Neural progenitor cell (in vitro differentiated cells): ENCODE data around the gene EPB41L3. TPM values are rescaled to one million over a fixed set of nuclear protein-coding genes. Genes with fewer than 3 reads are reported as not detected.

Experiments
- DNase-seq: peaks from one replicate; pipeline ENCODE4 v3.0.0-alpha.2; 2016; ENCODE audit warnings: low spot score
- H2AFZ ChIP-seq: fragments of 200-600 bp; sonication (generic); replicated peaks from 2 replicates; pipeline ENCODE4 v1.6.1; 2016; ENCODE audit warnings: antibody characterized with exemption
- H3F3A ChIP-seq: fragments of 200-600 bp; sonication (generic); 2 replicates; pipeline ENCODE4 v1.6.1; 2016; ENCODE audit warnings: antibody characterized with exemption, low read depth
- H3K27ac ChIP-seq: fragments of 200-600 bp; sonication (generic); 2 replicates; pipeline ENCODE4 v1.5.1; 2016; ENCODE audit warnings: mild to moderate bottlenecking
- H3K27me3 ChIP-seq: fragments of 200-600 bp; sonication (generic); 2 replicates; pipeline ENCODE4 v1.6.1; 2016; ENCODE audit warnings: mild to moderate bottlenecking, moderate library complexity
- H3K36me3 ChIP-seq: fragments of 200-600 bp; sonication (generic); 2 replicates; pipeline ENCODE4 v1.5.1; 2016
- H3K4me1 ChIP-seq: fragments of 200-600 bp; sonication (generic); 2 replicates; pipeline ENCODE4 v1.6.1; 2016; ENCODE audit warnings: mixed run types
- H3K4me2 ChIP-seq: fragments of 200-600 bp; sonication (generic); 2 replicates; pipeline ENCODE4 v1.6.1; 2016
- H3K4me3 ChIP-seq: fragments of 200-600 bp; sonication (generic); 2 replicates; pipeline ENCODE4 v1.5.1; 2016
- H3K79me2 ChIP-seq: fragments of 200-600 bp; sonication (generic); 2 replicates; pipeline ENCODE4 v1.6.1; 2016; ENCODE audit warnings: low read depth
- H3K9ac ChIP-seq: fragments of 200-600 bp; sonication (generic); 2 replicates; pipeline ENCODE4 v1.6.1; 2016
- H3K9me3 ChIP-seq: fragments of 200-600 bp; sonication (generic); 2 replicates; pipeline ENCODE4 v1.5.1; 2016; ENCODE audit warnings: low read depth
- H4K20me1 ChIP-seq: fragments of 200-600 bp; sonication (generic); 2 replicates; pipeline ENCODE4 v1.6.1; 2016; ENCODE audit warnings: low read depth
- H3K27ac Mint-ChIP-seq: 3 replicates; pipeline ENCODE4 v1.8.0; 2021; ENCODE audit warnings: mixed read lengths
- H3K27me3 Mint-ChIP-seq: 2 replicates; pipeline ENCODE4 v1.8.0; 2022; ENCODE audit warnings: low read depth, mild to moderate bottlenecking, inconsistent platforms, moderate library complexity, mixed read lengths; ENCODE audit not compliant: insufficient read depth
- H3K36me3 Mint-ChIP-seq: 3 replicates; pipeline ENCODE4 v1.8.0; 2021; ENCODE audit warnings: mixed read lengths
- H3K4me1 Mint-ChIP-seq: 3 replicates; pipeline ENCODE4 v1.8.0; 2021; ENCODE audit warnings: mixed read lengths
- H3K4me3 Mint-ChIP-seq: 3 replicates; pipeline ENCODE4 v1.8.0; 2021; ENCODE audit warnings: mild to moderate bottlenecking, moderate library complexity, mixed read lengths
- H3K9me3 Mint-ChIP-seq: 3 replicates; pipeline ENCODE4 v1.8.0; 2020; ENCODE audit warnings: mixed read lengths
- CTCF ChIP-seq: fragments of 200-600 bp; sonication (generic); IDR thresholded peaks from 2 replicates; pipeline ENCODE4 v1.5.1; 2017; ENCODE audit warnings: antibody characterized with exemption, mild to moderate bottlenecking
- EZH2 ChIP-seq: fragments of 200-600 bp; sonication (generic); IDR thresholded peaks from 2 replicates; pipeline ENCODE4 v1.6.1; 2017; ENCODE audit warnings: antibody characterized with exemption, mild to moderate bottlenecking, moderate library complexity
- EZH2phosphoT487 ChIP-seq: fragments of 200-600 bp; sonication (generic); IDR thresholded peaks from 2 replicates; pipeline ENCODE4 v1.6.1; 2017; ENCODE audit warnings: antibody characterized with exemption
- total RNA-seq: library from RNA; depleted of rRNA; stranded (reverse); fragments of >200 nt; gene quantifications from 2 replicates; pipeline ENCODE4 v1.2.3, GENCODE V29; 2015; ENCODE audit warnings: low replicate concordance

The EPB41L3 gene
- total RNA-seq, 1 donor from 2014 or later, result 8.6 TPM

GRCh38 chr18:5444847-5445246 lies 99.0 kb downstream of the EPB41L3 start:
- Histone ChIP-seq H3K4me3 (no peak overlapping the region), H3K9me3 (no peaks in the 10 kb centered on the region)

GRCh38 chr18:5444269-5444668 lies 99.5 kb downstream of the EPB41L3 start:
- Mint-ChIP-seq H3K36me3 (no peaks in the 10 kb centered on the region), H3K4me3 (no peak overlapping the region), H3K4me1 (no peaks in the 10 kb centered on the region), H3K27me3 (peaks cover 4% of the 10 kb centered on the region), H3K27ac (no peak overlapping the region), H3K9me3 (no peaks in the 10 kb centered on the region)
- H3K27ac ChIP-seq, result no peak overlapping the region
- H3F3A ChIP-seq, result no peaks in the 10 kb centered on the region
- no peak for DNase-seq
- no peaks in the 10 kb centered on the region for H3K79me2 ChIP-seq
- H4K20me1 ChIP-seq, result no peaks in the 10 kb centered on the region
- H3K9ac ChIP-seq, result no peak overlapping the region
- H3K36me3 ChIP-seq, result no peaks in the 10 kb centered on the region
- H2AFZ ChIP-seq, result no peak overlapping the region
- H3K9me3 ChIP-seq, result no peaks in the 10 kb centered on the region
- H3K4me1 ChIP-seq, result no peaks in the 10 kb centered on the region
- H3K4me3 ChIP-seq, result no peak overlapping the region
- H3K27me3 ChIP-seq, result no peaks in the 10 kb centered on the region
- no peak overlapping the region for H3K4me2 ChIP-seq
- no peak for TF ChIP-seq CTCF
- TF ChIP-seq EZH2phosphoT487, result no peak
- no peak for TF ChIP-seq EZH2

More at GRCh38 chr18:5444847-5445246, 99.0 kb downstream of the EPB41L3 start:
- no peak for DNase-seq
- Histone ChIP-seq H3K27ac (no peak overlapping the region), H3K9ac (no peak overlapping the region), H2AFZ (no peak overlapping the region), H3F3A (no peaks in the 10 kb centered on the region), H3K4me1 (no peaks in the 10 kb centered on the region), H3K36me3 (no peaks in the 10 kb centered on the region), H3K79me2 (no peaks in the 10 kb centered on the region), H3K27me3 (no peaks in the 10 kb centered on the region), H3K4me2 (no peak overlapping the region), H4K20me1 (no peaks in the 10 kb centered on the region)
- H3K36me3 Mint-ChIP-seq, result no peaks in the 10 kb centered on the region
- TF ChIP-seq CTCF (no peak), EZH2phosphoT487 (no peak), EZH2 (no peak)
- peaks cover 4% of the 10 kb centered on the region for H3K27me3 Mint-ChIP-seq
- H3K9me3 Mint-ChIP-seq, result no peaks in the 10 kb centered on the region
- no peak overlapping the region for H3K27ac Mint-ChIP-seq
- H3K4me3 Mint-ChIP-seq, result no peak overlapping the region
- no peaks in the 10 kb centered on the region for H3K4me1 Mint-ChIP-seq

- Mint-ChIP-seq H3K9me3 (no peaks in the 10 kb centered on the region), H3K27ac (no peak overlapping the region), H3K4me1 (no peaks in the 10 kb centered on the region), H3K27me3 (no peaks in the 10 kb centered on the region), H3K36me3 (no peaks in the 10 kb centered on the region), H3K4me3 (no peak overlapping the region)
- H3K79me2 ChIP-seq, result no peaks in the 10 kb centered on the region
- H3K4me3 ChIP-seq, result no peak overlapping the region
- H3K9me3 ChIP-seq, result no peaks in the 10 kb centered on the region
- no peak for DNase-seq
- TF ChIP-seq EZH2phosphoT487 (no peak), CTCF (no peak), EZH2 (no peak)
- H2AFZ ChIP-seq, result no peak overlapping the region
- no peaks in the 10 kb centered on the region for H4K20me1 ChIP-seq
- no peak overlapping the region for H3K27ac ChIP-seq
- no peaks in the 10 kb centered on the region for H3K36me3 ChIP-seq
- no peaks in the 10 kb centered on the region for H3F3A ChIP-seq
- H3K4me1 ChIP-seq, result no peaks in the 10 kb centered on the region
- H3K27me3 ChIP-seq, result no peaks in the 10 kb centered on the region
- no peak overlapping the region for H3K4me2 ChIP-seq
- no peak overlapping the region for H3K9ac ChIP-seq
These were observed 103.7 kb downstream of the EPB41L3 start for GRCh38 chr18:5439986-5440696.
